ENCODE results near the gene NUB1.

GRCh38 chr7:151371266-151371665 is 29.7 kb downstream of the NUB1 start:
- TF ChIP-seq, protein P1, sequence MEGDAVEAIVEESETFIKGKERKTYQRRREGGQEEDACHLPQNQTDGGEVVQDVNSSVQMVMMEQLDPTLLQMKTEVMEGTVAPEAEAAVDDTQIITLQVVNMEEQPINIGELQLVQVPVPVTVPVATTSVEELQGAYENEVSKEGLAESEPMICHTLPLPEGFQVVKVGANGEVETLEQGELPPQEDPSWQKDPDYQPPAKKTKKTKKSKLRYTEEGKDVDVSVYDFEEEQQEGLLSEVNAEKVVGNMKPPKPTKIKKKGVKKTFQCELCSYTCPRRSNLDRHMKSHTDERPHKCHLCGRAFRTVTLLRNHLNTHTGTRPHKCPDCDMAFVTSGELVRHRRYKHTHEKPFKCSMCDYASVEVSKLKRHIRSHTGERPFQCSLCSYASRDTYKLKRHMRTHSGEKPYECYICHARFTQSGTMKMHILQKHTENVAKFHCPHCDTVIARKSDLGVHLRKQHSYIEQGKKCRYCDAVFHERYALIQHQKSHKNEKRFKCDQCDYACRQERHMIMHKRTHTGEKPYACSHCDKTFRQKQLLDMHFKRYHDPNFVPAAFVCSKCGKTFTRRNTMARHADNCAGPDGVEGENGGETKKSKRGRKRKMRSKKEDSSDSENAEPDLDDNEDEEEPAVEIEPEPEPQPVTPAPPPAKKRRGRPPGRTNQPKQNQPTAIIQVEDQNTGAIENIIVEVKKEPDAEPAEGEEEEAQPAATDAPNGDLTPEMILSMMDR (IDR thresholded peaks at IDR 0.05) = no peak
- TF ChIP-seq EZH2 (IDR thresholded peaks at IDR 0.05) = no peak
